ENCODE data around the gene PLCD3. TPM values are rescaled to one million over a fixed set of nuclear protein-coding genes. Genes with fewer than 3 reads are reported as not detected.

The PLCD3 gene
- total and polyA plus RNA-seq, 2 of the 13 experiments (the other 11 are each of a cell fraction or from before 2014, with no cell fraction given): 11.3 to 39.1 TPM

DNA sequence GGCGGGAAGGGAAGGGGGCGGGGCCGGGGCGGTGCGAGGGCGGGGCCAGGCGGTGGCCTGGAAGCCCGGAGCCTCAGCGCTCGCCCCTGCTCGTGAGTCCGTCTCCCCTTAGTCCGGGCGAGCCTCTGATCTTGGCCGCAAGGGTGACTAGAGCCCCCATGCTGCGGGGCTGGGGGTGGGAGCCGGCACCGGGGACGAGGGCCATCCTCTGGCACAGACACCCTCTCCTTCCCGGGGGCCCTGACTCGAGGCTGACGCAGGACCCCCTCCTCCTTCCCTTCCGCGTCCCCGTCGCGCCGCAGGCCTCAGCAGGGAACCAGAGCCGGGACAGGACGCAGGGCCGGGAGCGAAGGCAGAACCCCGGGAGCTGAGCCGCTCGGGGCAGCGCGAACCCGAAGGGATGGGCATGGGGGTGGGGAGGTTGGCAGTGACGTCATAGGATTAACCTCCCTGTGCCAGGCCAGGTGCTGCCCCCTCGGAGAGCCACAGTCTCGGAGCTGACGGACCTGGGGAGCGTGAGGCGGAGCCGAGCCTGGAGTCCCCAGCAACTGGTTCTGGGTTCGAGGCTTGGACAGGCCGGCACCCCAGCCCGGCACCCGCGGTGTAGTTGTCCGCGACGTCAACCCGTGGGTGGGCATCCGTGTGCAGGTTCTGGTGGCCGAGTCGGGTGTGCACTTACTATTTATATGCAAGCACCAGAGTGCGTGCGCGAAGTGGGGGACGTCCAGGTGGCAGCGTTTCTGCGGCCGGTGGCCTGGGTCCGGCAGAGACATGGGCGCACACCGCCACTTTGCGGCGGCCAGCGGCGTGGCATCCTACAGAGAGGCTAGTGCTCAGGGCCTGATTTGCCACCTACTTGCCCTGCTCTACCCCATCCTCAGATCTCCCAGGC, 503 bp upstream of the PLCD3 start (continued):
- TF ChIP-seq ZNF280D (CRISPR knock-in tag; IDR thresholded peaks at IDR 0.05) (peak; percentile 37; the same call in 1 of the 2 replicates), SOX5 (CRISPR knock-in tag; IDR thresholded peaks at IDR 0.05; ENCODE audit: borderline replicate concordance) (peak; percentile 34; the same call in 1 of the 2 replicates), KLF12 (CRISPR knock-in tag; IDR thresholded peaks at IDR 0.05; ENCODE audit: borderline replicate concordance) (0 out of 2 replicates have a peak, but pooled peaks have one; percentile 69), ZNF781 (CRISPR knock-in tag; IDR thresholded peaks at IDR 0.05; ENCODE audit: borderline replicate concordance, not compliant biosample characterization) (peak; percentile 49), ZBTB33 (CRISPR knock-in tag; IDR thresholded peaks at IDR 0.05) (peak; percentile 88), REXO4 (CRISPR knock-in tag; IDR thresholded peaks at IDR 0.05; ENCODE audit: borderline replicate concordance) (no peak), TAF15 (IDR thresholded peaks at IDR 0.05; ENCODE audit: low read depth, low read length, poor library complexity, severe bottlenecking) (peak; percentile 60), ZMYM3 (CRISPR knock-in tag; IDR thresholded peaks at IDR 0.05) (peak; percentile 65), SIN3A (IDR thresholded peaks at IDR 0.05; ENCODE audit: borderline replicate concordance, low read depth, low read length) (peak; percentile 50; the same call in 1 of the 2 replicates), TEAD3 (CRISPR knock-in tag; optimal IDR thresholded peaks at IDR 0.05; ENCODE audit: borderline replicate concordance) (peak; percentile 46), ZSCAN20 (CRISPR knock-in tag; IDR thresholded peaks at IDR 0.05; ENCODE audit: borderline replicate concordance) (no peak), ZFP62 (CRISPR knock-in tag; IDR thresholded peaks at IDR 0.05) (0 out of 2 replicates have a peak, but pooled peaks have one; percentile 53), ZBTB3 (CRISPR knock-in tag; IDR thresholded peaks at IDR 0.05; ENCODE audit: borderline replicate concordance, low read depth) (no peak), MIER3 (CRISPR knock-in tag; IDR thresholded peaks at IDR 0.05; ENCODE audit: borderline replicate concordance) (0 out of 2 replicates have a peak, but pooled peaks have one; percentile 25), DZIP1 (CRISPR knock-in tag; IDR thresholded peaks at IDR 0.05) (0 out of 2 replicates have a peak, but pooled peaks have one; percentile 49), KDM6A (CRISPR knock-in tag; IDR thresholded peaks at IDR 0.05; ENCODE audit: low read depth) (no peak), AHR (CRISPR knock-in tag; IDR thresholded peaks at IDR 0.05) (peak; percentile 41; the same call in 1 of the 2 replicates)
- TF ChIP-seq, protein P1, sequence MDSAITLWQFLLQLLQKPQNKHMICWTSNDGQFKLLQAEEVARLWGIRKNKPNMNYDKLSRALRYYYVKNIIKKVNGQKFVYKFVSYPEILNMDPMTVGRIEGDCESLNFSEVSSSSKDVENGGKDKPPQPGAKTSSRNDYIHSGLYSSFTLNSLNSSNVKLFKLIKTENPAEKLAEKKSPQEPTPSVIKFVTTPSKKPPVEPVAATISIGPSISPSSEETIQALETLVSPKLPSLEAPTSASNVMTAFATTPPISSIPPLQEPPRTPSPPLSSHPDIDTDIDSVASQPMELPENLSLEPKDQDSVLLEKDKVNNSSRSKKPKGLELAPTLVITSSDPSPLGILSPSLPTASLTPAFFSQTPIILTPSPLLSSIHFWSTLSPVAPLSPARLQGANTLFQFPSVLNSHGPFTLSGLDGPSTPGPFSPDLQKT (CRISPR knock-in tag; IDR thresholded peaks at IDR 0.05; ENCODE audit: borderline replicate concordance): no peak
